Embryonic facial prominence (tissue), 1 donor: Measurements from ENCODE around the gene ICOS.
A peak's percentile ranks its signal among the peaks of the same experiment; 100 is the strongest.
"Not testable (repeated sequence)": the region's sequence is repeated elsewhere in the genome, so short reads cannot be mapped to it uniquely, and the experiment has no call there.

Experiments used
- DNase-seq: peaks from one replicate; pipeline ENCODE4 v3.0.0-alpha.2; 2016; ENCODE audit errors: extremely low spot score

ICOS gene

GRCh38 chr2:203918264-203918663 is 18.3 kb upstream of the ICOS start:
- no peak for DNase-seq

GRCh38 chr2:203918839-203919238 is 17.7 kb upstream of the ICOS start:
- no peak for DNase-seq

GRCh38 chr2:203925512-203926158 is 10.9 kb upstream of the ICOS start:
- no peak for DNase-seq

- no peak for DNase-seq
These were observed 7.7 kb upstream of the ICOS start for GRCh38 chr2:203928849-203929248.

GRCh38 chr2:203931262-203931661 is 5.3 kb upstream of the ICOS start:
- not testable (repeated sequence) for DNase-seq

- DNase-seq = peak; percentile 48
These were observed 2.5 kb upstream of the ICOS start for GRCh38 chr2:203934041-203934492.

- no peak for DNase-seq
These were observed 1.7 kb upstream of the ICOS start for GRCh38 chr2:203934711-203935438.

- no peak for DNase-seq
These were observed 995 bp upstream of the ICOS start for GRCh38 chr2:203935568-203935967.

- no peak for DNase-seq
These were observed 386 bp downstream of the ICOS start for GRCh38 chr2:203936949-203937348.

- DNase-seq = no peak
These were observed 1.2 kb downstream of the ICOS start for GRCh38 chr2:203937788-203938187.

- no peak for DNase-seq
These were observed 3.5 kb downstream of the ICOS start for GRCh38 chr2:203940039-203940438.

GRCh38 chr2:203943493-203944382 is 7.2 kb downstream of the ICOS start:
- not testable (repeated sequence) for DNase-seq

GRCh38 chr2:203948733-203949132 is 12.2 kb downstream of the ICOS start:
- DNase-seq = no peak

GRCh38 chr2:203949228-203949627 is 12.7 kb downstream of the ICOS start:
- DNase-seq = no peak

- DNase-seq = no peak
These were observed 14.9 kb downstream of the ICOS start for GRCh38 chr2:203951366-203951902.

GRCh38 chr2:203959265-203959664 is 22.7 kb downstream of the ICOS start:
- DNase-seq = no peak

GRCh38 chr2:203959672-203960071 is 23.1 kb downstream of the ICOS start:
- no peak for DNase-seq

- DNase-seq = no peak
These were observed 24.2 kb downstream of the ICOS start for GRCh38 chr2:203960811-203961210.

GRCh38 chr2:203965190-203965589 is 28.6 kb downstream of the ICOS start:
- DNase-seq = not testable (repeated sequence)

- DNase-seq = no peak
These were observed 34.7 kb downstream of the ICOS start for GRCh38 chr2:203971251-203971650.

- DNase-seq = no peak
These were observed 35.5 kb downstream of the ICOS start for GRCh38 chr2:203972066-203972465.

- DNase-seq = no peak
These were observed 36.4 kb downstream of the ICOS start for GRCh38 chr2:203973000-203973399.
